T47D (cell line): Measurements from ENCODE around the gene EIF3L.

Source experiments
- DNase-seq, 2 experiments: peaks; one replicate each; pipeline versions ENCODE4 v3.0.0 to v3.0.0-alpha.2; 2011 to 2012; ENCODE audit warnings: low read depth in 1 of 2, low spot score in 1 of 2
- JUND ChIP-seq: IDR thresholded peaks from 2 replicates; pipeline ENCODE4 v1.6.1; 2012; ENCODE audit warnings: low read depth
- in situ Hi-C: cut with HindIII; loops from 2 replicates; pipeline ENCODE4 v1.10.0; 2016; ENCODE audit warnings: low sequenced_read_pairs, low pct_unique_long_range_greater_than_20kb

Gene EIF3L

DNA sequence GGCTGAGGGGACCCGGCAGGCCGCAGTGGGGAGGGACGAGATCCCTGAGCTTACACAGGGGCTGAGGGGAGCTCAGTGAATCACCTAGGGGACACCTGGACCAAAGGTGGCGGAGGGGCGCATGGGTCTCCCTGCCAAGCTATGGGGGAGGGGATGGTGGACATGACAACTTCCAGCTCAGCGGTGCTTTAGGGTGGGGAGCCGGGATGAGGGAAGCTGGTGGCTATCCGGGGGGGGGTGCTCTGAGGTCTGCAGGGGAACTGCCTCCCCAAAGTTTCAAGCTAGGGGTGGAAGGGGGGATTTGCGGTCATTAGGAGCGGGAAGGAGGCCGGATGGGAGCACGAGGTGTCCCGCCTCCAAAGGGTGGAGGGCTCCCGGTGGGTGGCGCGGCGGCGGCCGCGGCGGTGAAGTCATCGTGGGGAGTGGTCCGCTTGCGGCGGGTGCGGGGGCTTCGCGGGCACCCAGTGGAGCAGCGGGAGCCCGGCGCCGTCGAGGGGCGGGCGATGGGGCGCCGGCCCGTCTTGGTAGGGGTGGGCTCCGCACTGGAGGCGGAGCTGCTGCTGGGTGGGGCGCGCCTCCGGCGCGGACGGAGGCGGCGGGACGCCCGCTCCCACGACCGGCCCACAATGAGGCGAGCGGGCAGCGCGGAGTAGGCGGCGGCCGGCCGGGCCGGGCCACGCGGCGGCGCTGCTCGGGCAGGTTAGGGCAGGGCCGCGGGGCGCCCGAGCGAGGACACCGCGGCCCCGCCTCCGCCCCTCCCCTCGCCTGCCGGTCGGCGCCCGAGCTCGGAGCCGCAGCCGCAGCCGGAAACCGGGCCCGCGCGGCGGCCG, 56.5 kb downstream of the EIF3L start, which contains the start of gene MICALL1:
MICALL1 (plus strand) TSS at position 764 of the 830 bp plus-strand sequence. CDS start 126 bp downstream, outside the sequence.
- in situ Hi-C loops = no loop called here

DNA sequence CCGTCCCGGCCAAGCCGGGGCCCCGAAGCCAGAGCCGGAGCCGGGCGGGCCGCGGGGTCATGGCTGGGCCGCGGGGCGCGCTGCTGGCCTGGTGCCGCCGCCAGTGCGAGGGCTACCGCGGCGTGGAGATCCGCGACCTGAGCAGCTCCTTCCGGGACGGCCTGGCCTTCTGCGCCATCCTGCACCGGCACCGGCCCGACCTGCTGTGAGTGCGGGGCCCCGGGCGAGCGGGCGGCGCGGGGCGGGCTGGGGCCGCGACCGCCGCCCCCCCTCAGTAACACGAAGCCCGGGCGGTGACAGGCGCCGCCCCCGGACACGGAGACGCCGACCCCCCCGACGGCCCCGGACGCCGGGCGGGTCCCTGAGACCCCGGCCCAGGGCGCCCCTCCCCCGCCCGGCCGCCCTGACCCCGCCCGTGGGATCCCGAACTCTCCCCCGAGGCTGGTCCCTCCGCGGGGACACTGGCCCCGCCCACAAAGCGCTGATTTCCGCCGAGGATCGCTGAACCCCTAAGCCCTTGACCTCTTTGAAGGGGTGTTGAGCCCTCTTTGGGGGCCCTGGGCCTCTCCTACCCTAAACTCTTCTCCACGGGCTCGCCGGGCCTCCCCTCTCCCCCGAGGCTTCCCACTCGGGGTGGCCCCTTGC, 57.3 kb downstream of the EIF3L start:
- no peak for TF ChIP-seq JUND
- no peak for DNase-seq
- in situ Hi-C loops = no loop called here

More for the DNA sequence above, 56.5 kb downstream of the EIF3L start, which contains the start of gene MICALL1:
- TF ChIP-seq JUND = no peak
- DNase-seq = peak; percentile 69 to 75

DNA sequence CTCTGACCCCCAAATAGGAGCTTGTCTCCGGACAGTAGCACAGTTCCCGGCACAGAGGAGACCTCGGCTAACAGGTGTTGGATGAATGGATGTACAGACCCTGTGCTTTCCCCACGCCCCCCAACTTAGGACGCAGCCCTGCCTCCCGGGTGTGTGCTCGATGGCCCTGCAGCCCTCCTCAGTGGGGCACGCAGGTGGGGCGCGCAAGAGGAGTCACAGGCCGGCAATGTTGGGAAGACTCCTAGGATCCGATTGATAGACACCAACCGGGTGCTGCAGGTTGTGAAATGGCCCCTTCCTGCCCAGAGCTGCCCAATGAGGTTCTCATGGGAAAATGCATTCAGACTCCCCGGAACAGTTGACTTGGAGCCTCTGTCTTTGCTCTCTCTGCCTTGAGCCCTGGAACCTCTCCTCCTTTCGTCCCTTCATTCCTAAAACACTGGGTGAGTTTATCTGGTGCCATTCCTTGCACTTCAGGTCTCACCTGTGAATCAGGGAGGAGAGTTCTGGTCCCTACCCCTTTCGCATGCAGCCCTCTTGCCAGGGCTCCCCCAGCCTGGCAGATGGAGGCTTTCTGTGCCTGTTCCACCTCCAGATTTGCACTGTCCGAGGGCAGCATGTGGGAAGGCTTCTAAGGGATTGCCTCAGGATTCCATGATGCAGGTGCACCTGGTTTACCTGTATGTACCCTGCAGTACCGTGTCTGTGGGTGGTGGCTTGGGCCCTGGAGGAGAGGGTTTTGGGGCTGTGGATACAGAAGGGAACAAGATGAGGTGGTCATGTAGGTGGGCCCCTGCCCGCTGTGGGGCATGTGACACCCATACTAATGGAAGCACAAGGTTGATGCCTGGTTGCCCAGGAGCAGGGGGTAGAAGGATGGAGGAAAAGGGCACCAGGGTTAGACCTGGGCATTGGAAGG, 58.1 kb downstream of the EIF3L start:
- in situ Hi-C loops = no loop called here
- DNase-seq = no peak
- no peak for TF ChIP-seq JUND

DNA sequence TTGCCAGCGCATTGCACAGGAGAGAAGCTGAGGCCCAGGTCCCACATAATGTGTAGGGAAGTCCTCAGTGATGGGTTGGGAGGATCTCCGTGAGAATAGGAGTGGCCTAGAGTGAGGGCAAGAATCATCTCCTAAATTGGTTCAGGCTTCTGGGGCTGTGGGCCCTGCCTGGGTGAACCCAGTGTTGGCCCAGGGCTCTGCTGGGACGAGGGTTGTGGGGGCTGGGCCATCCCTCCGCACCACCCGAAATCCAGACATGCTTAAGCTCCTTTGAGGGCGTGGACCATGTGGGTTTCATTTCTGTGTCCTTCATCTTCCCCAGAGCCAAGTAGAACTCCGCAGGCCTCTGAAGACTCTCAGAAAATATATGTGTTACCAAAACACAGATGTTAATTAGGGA, 60.5 kb downstream of the EIF3L start:
- in situ Hi-C loops = no loop called here
- TF ChIP-seq JUND = no peak
- no peak for DNase-seq

DNA sequence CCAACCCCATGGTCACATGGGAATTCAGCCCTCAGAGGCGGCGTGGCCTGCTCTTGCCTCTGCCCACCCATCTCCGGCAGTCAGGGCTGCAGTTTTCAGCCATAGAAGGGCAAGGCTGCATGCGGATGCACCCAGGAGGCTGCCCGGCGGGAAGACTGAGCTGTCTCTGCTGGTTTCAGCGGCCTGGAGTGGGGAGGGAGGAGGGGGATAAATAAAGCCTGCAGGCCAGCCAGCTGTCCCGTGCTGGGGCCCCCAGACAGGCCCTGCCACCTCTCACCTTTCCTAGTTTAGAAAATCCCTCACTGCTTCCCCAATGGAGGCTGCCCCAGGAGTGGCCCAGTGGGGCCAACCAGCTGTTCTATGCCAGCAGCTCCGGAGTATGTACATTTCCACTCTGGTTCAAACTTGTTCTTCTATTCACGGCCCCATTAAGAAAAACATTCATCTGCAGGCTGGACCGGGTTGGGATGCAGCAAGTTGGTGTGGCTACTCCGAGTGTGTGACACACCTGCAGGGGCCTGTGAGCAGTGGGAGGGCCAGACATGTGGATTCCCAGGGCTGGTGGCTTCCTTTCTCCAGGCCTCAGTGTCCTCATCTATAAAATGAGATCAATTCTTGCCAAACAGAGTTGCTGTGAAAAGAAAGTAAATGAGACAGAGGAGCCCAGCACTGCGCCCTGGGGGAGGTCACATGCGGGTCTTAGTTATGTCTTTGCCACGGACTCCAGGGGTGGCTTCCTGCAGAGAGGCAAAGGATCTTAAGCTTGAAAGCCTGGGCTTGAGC, 61.9 kb downstream of the EIF3L start:
- TF ChIP-seq JUND = no peak
- DNase-seq = no peak
- in situ Hi-C loops = no loop called here

DNA sequence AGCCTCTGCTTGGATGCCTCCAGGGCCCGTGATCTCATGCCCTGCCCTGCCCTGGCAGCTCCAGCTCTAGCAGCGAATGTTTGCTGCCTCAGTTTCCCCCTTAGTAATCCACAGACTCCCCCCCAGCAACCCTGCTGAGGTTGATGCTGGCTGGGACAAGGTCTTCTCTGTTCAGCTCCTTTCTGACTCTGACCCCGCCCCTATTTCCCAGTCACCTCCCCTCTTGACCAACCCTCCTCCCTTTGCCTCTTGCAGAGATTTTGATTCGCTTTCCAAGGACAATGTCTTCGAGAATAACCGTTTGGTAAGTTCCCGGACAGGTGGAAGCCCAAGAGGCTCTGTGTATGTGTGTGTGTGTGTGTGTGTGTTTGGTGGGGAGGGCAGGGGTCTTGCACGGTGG, 62.5 kb downstream of the EIF3L start:
- TF ChIP-seq JUND = no peak
- in situ Hi-C loops = no loop called here
- DNase-seq = no peak

DNA sequence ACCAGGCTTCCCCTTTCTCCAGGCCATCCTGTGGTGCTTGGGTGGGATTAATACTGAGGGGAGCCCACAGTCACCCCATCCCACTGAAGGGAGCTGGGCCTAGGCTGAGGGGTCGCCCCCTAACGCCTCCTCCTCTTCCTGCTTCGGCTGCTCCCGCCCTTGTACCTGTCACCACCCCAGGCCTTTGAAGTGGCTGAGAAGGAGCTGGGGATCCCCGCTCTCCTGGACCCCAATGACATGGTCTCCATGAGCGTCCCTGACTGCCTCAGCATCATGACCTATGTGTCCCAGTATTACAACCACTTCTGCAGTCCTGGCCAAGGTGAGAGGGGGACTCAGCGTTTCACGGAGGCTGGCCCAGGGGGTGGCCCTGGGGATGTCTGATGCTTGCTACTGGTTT, 63.0 kb downstream of the EIF3L start:
- DNase-seq = no peak
- in situ Hi-C loops = no loop called here
- TF ChIP-seq JUND = no peak

DNA sequence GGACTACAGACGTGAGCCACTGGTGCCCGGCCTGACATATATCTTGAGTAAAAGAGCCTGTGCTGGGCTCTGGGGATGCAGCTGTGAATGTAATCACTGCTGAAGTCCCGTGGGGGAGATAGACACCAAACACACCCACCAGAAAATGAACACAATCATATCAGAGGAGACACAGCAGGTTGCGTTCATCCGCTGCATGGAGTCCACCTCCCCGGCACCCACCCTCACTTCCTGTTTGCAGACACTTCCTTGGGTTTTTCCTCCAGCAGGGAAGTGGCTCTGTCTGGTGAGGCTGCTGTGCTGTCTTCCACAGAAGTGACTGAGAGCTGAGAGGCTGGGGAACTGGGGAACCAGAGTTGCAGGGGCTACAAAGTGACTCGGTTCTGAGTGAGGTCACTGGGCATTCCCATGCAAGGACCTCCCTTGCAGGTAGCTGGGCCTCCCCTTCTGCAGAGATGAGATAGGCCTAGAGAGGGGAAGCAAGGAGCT, 64.1 kb downstream of the EIF3L start:
- DNase-seq = no peak
- in situ Hi-C loops = no loop called here
- no peak for TF ChIP-seq JUND

DNA sequence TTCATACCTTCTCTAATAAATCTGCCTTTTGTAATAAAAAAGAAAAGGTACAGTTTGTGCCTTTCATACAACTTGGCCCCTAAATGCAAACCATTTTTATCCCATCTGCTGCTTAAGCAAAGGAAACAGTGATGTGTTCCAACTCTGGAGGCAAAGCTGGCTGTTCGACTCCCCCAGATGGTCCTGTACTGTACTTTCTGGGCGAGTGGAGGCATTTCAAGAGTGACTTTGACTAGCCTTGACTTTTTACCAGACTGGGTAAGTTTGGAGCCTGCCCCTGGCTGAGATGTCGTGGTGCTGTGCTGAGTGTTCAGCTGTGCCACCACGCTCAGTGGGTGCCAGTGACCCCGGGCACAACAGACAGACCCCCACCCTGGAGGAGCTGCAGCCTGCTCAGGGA, 67.1 kb downstream of the EIF3L start:
- DNase-seq = no peak
- in situ Hi-C loops = no loop called here
- TF ChIP-seq JUND = no peak

DNA sequence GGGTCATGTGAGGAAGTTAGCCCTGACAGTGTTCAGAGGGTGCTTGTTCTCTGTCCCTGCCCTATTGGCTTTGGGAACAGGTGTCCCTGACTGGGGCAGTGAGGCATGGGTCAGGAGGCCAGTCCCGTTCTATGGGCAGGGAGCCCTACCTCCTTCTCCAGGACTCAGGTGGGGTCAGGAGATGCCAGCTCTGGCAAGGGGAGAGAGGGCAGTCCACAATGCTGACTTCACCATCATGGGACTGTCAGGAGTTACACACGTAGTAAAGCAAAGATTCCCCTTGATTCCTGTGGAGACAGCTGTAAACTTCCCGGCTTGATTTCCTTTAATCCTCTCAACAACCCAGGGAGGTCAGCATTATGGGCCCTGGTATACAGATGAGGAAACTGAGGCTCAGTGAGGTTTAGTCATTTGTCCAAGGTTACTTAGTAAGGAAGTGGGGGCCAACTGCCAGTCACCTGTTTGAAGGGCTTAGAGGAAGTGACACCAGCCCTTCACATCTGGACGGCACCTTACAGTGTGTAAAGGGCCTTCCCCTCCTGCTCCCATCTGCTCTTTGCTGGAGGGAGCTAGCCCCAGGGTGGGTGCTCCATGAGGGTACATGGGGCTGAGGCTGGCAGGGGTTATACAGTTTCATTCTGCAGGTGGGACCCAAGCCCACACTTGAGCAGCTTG, 68.8 kb downstream of the EIF3L start:
- in situ Hi-C loops = no loop called here
- no peak for DNase-seq
- TF ChIP-seq JUND = no peak

DNA sequence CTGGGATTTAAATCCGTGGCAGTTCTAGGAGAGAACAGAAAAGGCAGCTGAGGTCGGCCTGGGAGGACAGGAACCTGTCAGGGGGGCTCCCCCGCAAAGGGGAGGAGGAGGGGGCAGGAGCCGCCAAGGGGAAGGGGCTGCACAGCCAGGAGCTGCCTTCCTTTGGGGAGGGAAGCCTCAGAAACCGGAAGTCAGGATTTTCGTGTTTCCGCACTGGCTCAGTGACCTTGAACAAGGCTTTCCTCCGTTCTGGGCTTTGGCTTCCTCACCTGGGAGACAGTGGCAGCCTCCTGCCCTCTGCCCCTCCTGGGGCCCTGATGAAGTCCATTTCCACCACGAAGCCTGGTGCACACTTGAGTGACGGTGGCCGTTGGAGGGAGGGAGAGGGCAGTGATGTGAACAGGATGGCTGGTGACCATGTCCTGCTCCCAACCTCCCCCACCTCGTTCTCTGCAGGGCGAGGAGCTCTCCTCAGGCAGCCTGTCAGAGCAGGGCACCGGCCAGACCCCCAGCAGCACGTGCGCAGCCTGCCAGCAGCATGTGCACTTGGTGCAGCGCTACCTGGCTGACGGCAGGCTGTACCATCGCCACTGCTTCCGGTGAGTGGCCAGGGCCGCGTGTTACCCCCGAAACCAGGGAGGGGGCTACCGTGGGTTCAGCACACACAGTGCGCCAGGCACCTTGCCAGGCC, 69.5 kb downstream of the EIF3L start:
- in situ Hi-C loops = no loop called here
- DNase-seq = no peak
- TF ChIP-seq JUND = no peak
